H9 (cell line): ENCODE results near the gene RAB1B. TPM values are rescaled to one million over a fixed set of nuclear protein-coding genes. Genes with fewer than 3 reads are reported as not detected.
A peak's percentile ranks its signal among the peaks of the same experiment; 100 is the strongest.

Experiments
- DNase-seq: peaks from one replicate; pipeline ENCODE4 v3.0.0-alpha.2; 2017
- H2AFZ ChIP-seq: one replicate; pipeline ENCODE4 v1.6.1; 2013; ENCODE audit warnings: mild to moderate bottlenecking, low read length, control low read depth, moderate library complexity
- H2AK5ac ChIP-seq: 2 replicates; pipeline ENCODE4 v1.6.1; 2013; ENCODE audit warnings: low read length, control low read depth, mixed read lengths; ENCODE audit not compliant: insufficient read length
- H2BK120ac ChIP-seq: one replicate; pipeline ENCODE4 v1.6.1; 2013; ENCODE audit warnings: low read depth, mild to moderate bottlenecking, low read length, control low read depth, inconsistent platforms; ENCODE audit not compliant: poor library complexity, severe bottlenecking
- H2BK12ac ChIP-seq: 2 replicates; pipeline ENCODE4 v1.6.1; 2013; ENCODE audit warnings: low read length, control low read depth, mixed read lengths, low read depth; ENCODE audit not compliant: insufficient read length
- H2BK15ac ChIP-seq: 2 replicates; pipeline ENCODE4 v1.6.1; 2013; ENCODE audit warnings: low read depth, low read length, control low read depth
- H2BK20ac ChIP-seq: one replicate; pipeline ENCODE4 v1.6.1; 2013; ENCODE audit warnings: low read depth, mild to moderate bottlenecking, low read length, control low read depth, inconsistent platforms; ENCODE audit not compliant: poor library complexity, severe bottlenecking
- H2BK5ac ChIP-seq: 2 replicates; pipeline ENCODE4 v1.6.1; 2013; ENCODE audit warnings: low read length, control low read depth, mixed read lengths; ENCODE audit not compliant: insufficient read length
- H3K14ac ChIP-seq: 2 replicates; pipeline ENCODE4 v1.6.1; 2013; ENCODE audit warnings: low read length, control low read depth; ENCODE audit not compliant: insufficient read depth
- H3K18ac ChIP-seq: 2 replicates; pipeline ENCODE4 v1.6.1; 2013; ENCODE audit warnings: low read depth, mild to moderate bottlenecking, mixed read lengths, low read length, control low read depth; ENCODE audit not compliant: insufficient read length
- H3K23ac ChIP-seq: 2 replicates; pipeline ENCODE4 v1.6.1; 2013; ENCODE audit warnings: low read length, control low read depth, mixed read lengths, low read depth; ENCODE audit not compliant: insufficient read length
- H3K23me2 ChIP-seq: 2 replicates; pipeline ENCODE4 v1.6.1; 2013; ENCODE audit warnings: low read depth, mild to moderate bottlenecking, mixed read lengths, low read length, control low read depth; ENCODE audit not compliant: insufficient read length, poor library complexity, severe bottlenecking
- H3K27ac ChIP-seq: 2 replicates; pipeline ENCODE4 v1.5.1; 2013; ENCODE audit warnings: low read length, control low read depth, mixed read lengths, low read depth; ENCODE audit not compliant: insufficient read length
- H3K27me3 ChIP-seq: 2 replicates; pipeline ENCODE4 v1.6.1; 2013; ENCODE audit warnings: low read length, control low read depth, inconsistent platforms; ENCODE audit not compliant: insufficient read depth
- H3K4ac ChIP-seq: 2 replicates; pipeline ENCODE4 v1.6.1; 2013; ENCODE audit warnings: low read depth, mild to moderate bottlenecking, control low read depth, inconsistent platforms, low read length, moderate library complexity
- H3K4me1 ChIP-seq: 2 replicates; pipeline ENCODE4 v1.6.1; 2013; ENCODE audit warnings: low read length, control low read depth, inconsistent platforms; ENCODE audit not compliant: insufficient read depth
- H3K4me2 ChIP-seq: 2 replicates; pipeline ENCODE4 v1.6.1; 2013; ENCODE audit warnings: low read length, control low read depth, mixed read lengths; ENCODE audit not compliant: insufficient read length, insufficient read depth
- H3K56ac ChIP-seq: 2 replicates; pipeline ENCODE4 v1.6.1; 2013; ENCODE audit warnings: low read depth, mild to moderate bottlenecking, mixed read lengths, low read length, control low read depth; ENCODE audit not compliant: insufficient read length
- H3K79me1 ChIP-seq: 2 replicates; pipeline ENCODE4 v1.6.1; 2013; ENCODE audit warnings: low read depth, mild to moderate bottlenecking, moderate library complexity, low read length, control low read depth, inconsistent platforms; ENCODE audit not compliant: insufficient read depth, poor library complexity, severe bottlenecking
- H3K79me2 ChIP-seq: 2 replicates; pipeline ENCODE4 v1.6.1; 2013; ENCODE audit warnings: low read length, control low read depth, inconsistent platforms; ENCODE audit not compliant: insufficient read depth
- H3K9ac ChIP-seq: 2 replicates; pipeline ENCODE4 v1.6.1; 2013; ENCODE audit warnings: low read length, control low read depth, mixed read lengths; ENCODE audit not compliant: insufficient read length; ENCODE audit errors: extremely low read depth
- H3K9me3 ChIP-seq: one replicate; pipeline ENCODE4 v1.6.1; 2013; ENCODE audit warnings: low read depth, low read length, inconsistent platforms; ENCODE audit not compliant: control insufficient read depth
- H3T11ph ChIP-seq: one replicate; pipeline ENCODE4 v1.6.1; 2013; ENCODE audit warnings: mild to moderate bottlenecking, low read length, control low read depth, inconsistent platforms
- H4K20me1 ChIP-seq: one replicate; pipeline ENCODE4 v1.6.1; 2013; ENCODE audit not compliant: control insufficient read depth, insufficient read length, insufficient read depth
- H4K5ac ChIP-seq: 2 replicates; pipeline ENCODE4 v1.6.1; 2013; ENCODE audit warnings: low read depth, mild to moderate bottlenecking, mixed read lengths, low read length, control low read depth; ENCODE audit not compliant: insufficient read length
- H4K8ac ChIP-seq: replicated peaks from 2 replicates; pipeline ENCODE4 v1.6.1; 2013; ENCODE audit warnings: low read length, control low read depth, mixed read lengths, low read depth; ENCODE audit not compliant: insufficient read length
- H4K91ac ChIP-seq: 2 replicates; pipeline ENCODE4 v1.6.1; 2013; ENCODE audit warnings: low read depth, mild to moderate bottlenecking, moderate library complexity, mixed read lengths, low read length, control low read depth; ENCODE audit not compliant: insufficient read length
- H3K27ac Mint-ChIP-seq, 3 experiments: 2 replicates in 2 of 3; 3 replicates in 1 of 3; pipeline ENCODE4 v1.8.0; 2020 to 2021; ENCODE audit warnings: mixed read lengths in 3 of 3, mild to moderate bottlenecking in 1 of 3, moderate library complexity in 1 of 3
- H3K27me3 Mint-ChIP-seq: 2 replicates; pipeline ENCODE4 v1.8.0; 2021; ENCODE audit warnings: low read depth, mild to moderate bottlenecking, moderate library complexity, mixed read lengths
- H3K36me3 Mint-ChIP-seq, 3 experiments: 2 replicates in 2 of 3; 3 replicates in 1 of 3; pipeline ENCODE4 v1.8.0; 2020 to 2021; ENCODE audit warnings: low read depth in 3 of 3, mixed read lengths in 3 of 3; ENCODE audit not compliant: insufficient read depth in 1 of 3
- H3K4me1 Mint-ChIP-seq, 2 experiments: 2 replicates each; pipeline ENCODE4 v1.8.0; 2020; ENCODE audit warnings: mixed read lengths in 2 of 2
- H3K4me3 Mint-ChIP-seq, 2 experiments: 2 replicates in 1 of 2; 3 replicates in 1 of 2; pipeline ENCODE4 v1.8.0; 2020 to 2021; ENCODE audit warnings: mild to moderate bottlenecking in 2 of 2, mixed read lengths in 2 of 2, moderate library complexity in 1 of 2
- H3K9me3 Mint-ChIP-seq, 2 experiments: 2 replicates in 1 of 2; 3 replicates in 1 of 2; pipeline ENCODE4 v1.8.0; 2020; ENCODE audit warnings: mild to moderate bottlenecking in 2 of 2, mixed read lengths in 2 of 2, moderate library complexity in 1 of 2
- CTCF ChIP-seq: fragments of 200-600 bp; sonication (generic); conservative IDR thresholded peaks from 3 replicates; pipeline ENCODE4 v1.8.0; 2021; ENCODE audit warnings: antibody characterized with exemption, mild to moderate bottlenecking
- WGBS: extraction: QIAGEN DNeasy Blood & Tissue Kit; methylation state at CpG from one replicate; pipeline ENCODE4 v1.1.7; 2013; ENCODE audit warnings: missing lambda C conversion rate, low lambda C conversion rate, mixed read lengths; ENCODE audit not compliant: insufficient read length; ENCODE audit errors: extremely low coverage; 5-methylcytosine and 5-hydroxymethylcytosine counted together
- total RNA-seq: library from RNA; stranded (reverse); gene quantifications from 2 replicates; pipeline ENCODE4 v1.2.1, GENCODE V29; 2021

The RAB1B gene
- total RNA-seq, 1 experiment from 2014 or later: 118 TPM

DNA sequence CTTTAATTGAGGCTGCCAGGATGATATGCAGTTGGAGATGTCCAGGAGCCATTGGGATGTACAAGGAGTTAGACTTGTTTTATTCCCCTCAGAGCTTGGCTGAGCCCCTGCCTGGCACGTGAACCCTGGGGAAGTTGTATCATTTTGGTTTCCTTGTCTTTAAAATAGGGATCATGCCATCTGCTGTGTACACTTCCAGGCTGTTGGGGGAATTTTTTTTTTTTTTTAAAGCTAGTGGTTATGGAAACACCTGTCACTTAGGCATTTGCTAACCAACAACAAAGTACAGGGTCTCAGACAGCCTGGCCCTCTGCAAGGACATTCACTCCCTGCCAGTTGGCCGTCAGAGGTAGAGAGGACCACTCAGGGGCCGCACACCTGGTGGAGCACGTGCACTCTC lies 8.5 kb upstream of the RAB1B start:
- peaks cover 22 to 58% (median 58%) of the 10 kb centered on the region in 3 experiments for H3K36me3 Mint-ChIP-seq
- H3K27ac Mint-ChIP-seq: no peak overlapping the region; a peak in 1 of 7 replicates
- no peak overlapping the region for H4K91ac ChIP-seq
- no peak overlapping the region for H4K8ac ChIP-seq
- H3K27me3 ChIP-seq: no peaks in the 10 kb centered on the region
- H3K18ac ChIP-seq: no peak overlapping the region
- no peak overlapping the region for H2BK5ac ChIP-seq
- no peak overlapping the region for H2BK20ac ChIP-seq
- no peak overlapping the region for H3K23ac ChIP-seq
- H3K79me1 ChIP-seq: no peaks in the 10 kb centered on the region
- H4K20me1 ChIP-seq: peaks cover 2% of the 10 kb centered on the region
- no peak overlapping the region for H3K56ac ChIP-seq
- peaks cover 17 to 21% of the 10 kb centered on the region in 2 experiments for H3K4me1 Mint-ChIP-seq
- H2BK12ac ChIP-seq: no peak overlapping the region
- DNase-seq: no peak
- no peaks in the 10 kb centered on the region for H3K4me1 ChIP-seq
- no peak overlapping the region for H4K5ac ChIP-seq
- H2AFZ ChIP-seq: no peak overlapping the region
- H2AK5ac ChIP-seq: no peak overlapping the region
- TF ChIP-seq CTCF: no peak
- no peak overlapping the region for H2BK120ac ChIP-seq
- H3K27me3 Mint-ChIP-seq: peaks cover 3% of the 10 kb centered on the region; the same call in 1 of the 2 replicates
- no CpG with 5 or more reads among the region's 4 CpGs for WGBS
- peak overlapping the region; percentile 84 to 94; a peak in 3 of 5 replicates for H3K4me3 Mint-ChIP-seq
- no peak overlapping the region for H3K4me2 ChIP-seq
- H3K14ac ChIP-seq: no peak overlapping the region
- H2BK15ac ChIP-seq: no peak overlapping the region
- H3K79me2 ChIP-seq: no peaks in the 10 kb centered on the region
- H3K23me2 ChIP-seq: peaks cover 8% of the 10 kb centered on the region
- no peak overlapping the region for H3T11ph ChIP-seq
- H3K9me3 ChIP-seq: no peaks in the 10 kb centered on the region
- H3K9me3 Mint-ChIP-seq: peaks cover 0 to 2% of the 10 kb centered on the region in 2 experiments; a peak in 1 of 5 replicates
- no peak overlapping the region for H3K4ac ChIP-seq
- no peak overlapping the region for H3K9ac ChIP-seq
- H3K27ac ChIP-seq: no peak overlapping the region
